HepG2 (cell line): Measurements from ENCODE around the gene FBXO5. TPM values are rescaled to one million over a fixed set of nuclear protein-coding genes. Genes with fewer than 3 reads are reported as not detected.

Experiments
- ATAC-seq: fragments of 200-7000 bp; cut with Tn5 transposase; 3 replicates; pipeline ENCODE4 v1.9.1; 2020; ENCODE audit warnings: mild to moderate bottlenecking, moderate library complexity
- BruUV-seq: library from RNA; stranded (reverse); fragments of 400-500 nt; replicated peaks from 2 replicates; lab custom pipeline; 2021; lab: Mats Ljungman, UMichigan
- CTCF ChIA-PET: fragments of 300-600 bp; formaldehyde crosslinking; extraction: SDS; loops from one replicate; lab custom pipeline; 2021; ENCODE audit warnings: low total read pairs, inconsistent platforms, low intra/inter-chr PET ratio; lab: Yijun Ruan, JAX
- POLR2A ChIA-PET: fragments of 350-600 bp; sonication (Branson Sonifier 250); formaldehyde crosslinking; loops from one replicate; lab custom pipeline; 2020; ENCODE audit warnings: antibody characterized with exemption, inconsistent platforms; lab: Yijun Ruan, JAX
- DNase-seq: peaks from one replicate; pipeline ENCODE4 v3.0.0-alpha.2; 2015; ENCODE audit warnings: low spot score
- FAIRE-seq: peaks from 3 replicates; lab custom pipeline; 2011; peaks lifted over from hg19 to GRCh38; lab: Jason Lieb, UNC
- H2AFZ ChIP-seq: one replicate; pipeline ENCODE4 v1.6.1; 2011; ENCODE audit warnings: low read length, inconsistent platforms
- H3K27ac ChIP-seq: fragments of 300-600 bp; 3 replicates; pipeline ENCODE4 v1.8.0; 2011; ENCODE audit warnings: mixed run types, mild to moderate bottlenecking, mixed read lengths, low read length, inconsistent platforms; ENCODE audit not compliant: insufficient read depth; ENCODE audit errors: extremely low read length
- H3K27me3 ChIP-seq, 2 experiments: fragments of 200-600 bp in 1 of 2; 2 replicates in 1 of 2; 3 replicates in 1 of 2; pipeline versions ENCODE4 v1.6.0 to v1.8.0; 2011; ENCODE audit warnings: low read length in 2 of 2, mild to moderate bottlenecking in 2 of 2, moderate library complexity in 2 of 2, inconsistent platforms in 1 of 2; ENCODE audit not compliant: insufficient read depth in 2 of 2, control insufficient read depth in 1 of 2
- H3K36me3 ChIP-seq, 2 experiments: fragments of 200-600 bp in 1 of 2; replicated peaks in 1 of 2; 2 replicates in 1 of 2; 3 replicates in 1 of 2; pipeline versions ENCODE4 v1.5.1 to v1.8.0; 2011; ENCODE audit warnings: low read length in 2 of 2, inconsistent platforms in 1 of 2; ENCODE audit not compliant: insufficient read depth in 2 of 2, control insufficient read depth in 1 of 2
- H3K4me1 ChIP-seq: 2 replicates; pipeline ENCODE4 v1.5.1; 2012; ENCODE audit warnings: low read length, inconsistent platforms; ENCODE audit not compliant: insufficient read depth
- H3K4me2 ChIP-seq: 2 replicates; pipeline ENCODE4 v1.6.0; 2011; ENCODE audit warnings: low read depth, low read length, inconsistent platforms
- H3K4me3 ChIP-seq, 3 experiments: fragments of 200-600 bp in 1 of 3; sonication (generic), shearing (Covaris generic) in 1 of 3; replicated peaks in 1 of 3; 2 replicates each; pipeline ENCODE4 v1.5.1; 2011 to 2016; ENCODE audit warnings: low read length in 3 of 3, inconsistent platforms in 2 of 3, low read depth in 2 of 3, mild to moderate bottlenecking in 2 of 3, control low read depth in 1 of 3, mixed read lengths in 1 of 3; ENCODE audit not compliant: insufficient read depth in 1 of 3
- H3K79me2 ChIP-seq: one replicate; pipeline ENCODE4 v1.6.1; 2011; ENCODE audit warnings: low read length, inconsistent platforms; ENCODE audit not compliant: insufficient read depth
- H3K9ac ChIP-seq: 2 replicates; pipeline ENCODE4 v1.6.0; 2011; ENCODE audit warnings: mild to moderate bottlenecking, low read depth, low read length, inconsistent platforms; ENCODE audit not compliant: insufficient read depth
- H3K9me3 ChIP-seq: 2 replicates; pipeline ENCODE4 v1.5.1; 2012; ENCODE audit warnings: mild to moderate bottlenecking, low read length
- H4K20me1 ChIP-seq: 2 replicates; pipeline ENCODE4 v1.6.0; 2011; ENCODE audit warnings: inconsistent platforms, mild to moderate bottlenecking, low read length, moderate library complexity; ENCODE audit not compliant: insufficient read depth
- DR1 ChIP-seq: sonication (generic); formaldehyde crosslinking; IDR thresholded peaks from 2 replicates; pipeline ENCODE4 v1.8.0; 2021; ENCODE audit warnings: mild to moderate bottlenecking, missing genetic modification reagents, inconsistent platforms
- DZIP1 ChIP-seq: sonication (generic); formaldehyde crosslinking; IDR thresholded peaks from 2 replicates; pipeline ENCODE4 v1.5.0; 2020; ENCODE audit warnings: mild to moderate bottlenecking, missing genetic modification reagents
- FOSL1 ChIP-seq: sonication (generic); formaldehyde crosslinking; IDR thresholded peaks from 2 replicates; pipeline ENCODE4 v1.9.0; 2021; ENCODE audit warnings: missing genetic modification reagents, borderline replicate concordance
- FUBP1 ChIP-seq: sonication (generic); formaldehyde crosslinking; IDR thresholded peaks from 2 replicates; pipeline ENCODE4 v1.5.1; 2020; ENCODE audit warnings: missing genetic modification reagents, mild to moderate bottlenecking, borderline replicate concordance
- HINFP ChIP-seq: sonication (generic); formaldehyde crosslinking; IDR thresholded peaks from 2 replicates; pipeline ENCODE4 v1.4.0; 2020; ENCODE audit warnings: low read depth, mild to moderate bottlenecking, missing genetic modification reagents
- KDM5A ChIP-seq: fragments of 200-600 bp; sonication (generic); IDR thresholded peaks from 2 replicates; pipeline ENCODE4 v1.7.0; 2018; ENCODE audit warnings: antibody characterized with exemption, mild to moderate bottlenecking, low read length, borderline replicate concordance
- MIXL1 ChIP-seq: IDR thresholded peaks from 2 replicates; pipeline ENCODE4 v1.6.1; 2016
- MXD4 ChIP-seq: IDR thresholded peaks from 2 replicates; pipeline ENCODE4 v1.6.1; 2016; ENCODE audit warnings: mild to moderate bottlenecking, missing biosample characterization, missing genetic modification reagents
- NFE2L2 ChIP-seq: fragments of 150-350 bp; IDR thresholded peaks from 2 replicates; pipeline ENCODE4 v1.6.1; 2014; ENCODE audit warnings: low read length
- POLR2AphosphoS5 ChIP-seq: IDR thresholded peaks from 2 replicates; pipeline ENCODE4 v1.6.1; 2012; ENCODE audit warnings: low read depth, low read length
- RCOR2 ChIP-seq: IDR thresholded peaks from 2 replicates; pipeline ENCODE4 v1.6.1; 2016; ENCODE audit warnings: missing biosample characterization, missing genetic modification reagents
- SOX13 ChIP-seq, 3 experiments: fragments of 450-650 bp in 1 of 3; sonication (generic) in 1 of 3; formaldehyde crosslinking in 1 of 3; IDR thresholded peaks in 2 of 3; conservative IDR thresholded peaks in 1 of 3; 2 replicates each; pipeline versions ENCODE4 v1.5.0 to v1.6.1; 2016 to 2020; ENCODE audit warnings: antibody characterized with exemption in 1 of 3, mild to moderate bottlenecking in 1 of 3, missing compliant biosample characterization in 1 of 3, missing genetic modification reagents in 1 of 3, moderate library complexity in 1 of 3
- YEATS2 ChIP-seq: sonication (generic); formaldehyde crosslinking; IDR thresholded peaks from 2 replicates; pipeline ENCODE4 v1.4.0; 2020; ENCODE audit warnings: missing genetic modification reagents, borderline replicate concordance
- ZFP90 ChIP-seq: sonication (generic); formaldehyde crosslinking; IDR thresholded peaks from 2 replicates; pipeline ENCODE4 v1.8.0; 2022; ENCODE audit warnings: missing genetic modification reagents, mild to moderate bottlenecking, inconsistent platforms, borderline replicate concordance
- ZKSCAN1 ChIP-seq: fragments of 150-350 bp; IDR thresholded peaks from 2 replicates; pipeline ENCODE4 v1.6.1; 2014; ENCODE audit warnings: low read length
- ZKSCAN8 ChIP-seq: IDR thresholded peaks from 2 replicates; pipeline ENCODE4 v1.6.1; 2016; ENCODE audit warnings: borderline replicate concordance, missing genetic modification reagents, missing compliant biosample characterization
- ZNF260 ChIP-seq: sonication (generic); formaldehyde crosslinking; IDR thresholded peaks from 2 replicates; pipeline ENCODE4 v1.4.0; 2020; ENCODE audit warnings: missing genetic modification reagents, low read depth, mild to moderate bottlenecking, borderline replicate concordance
- ZNF616 ChIP-seq: sonication (generic); formaldehyde crosslinking; IDR thresholded peaks from 2 replicates; pipeline ENCODE4 v1.5.0; 2020; ENCODE audit warnings: low read depth, mild to moderate bottlenecking, missing genetic modification reagents
- WGBS: methylation state at CpG from one replicate; pipeline ENCODE4 v1.1.6; 2017; ENCODE audit warnings: low lambda C conversion rate; 5-methylcytosine and 5-hydroxymethylcytosine counted together
- in situ Hi-C: cut with HindIII; loops from 2 replicates; pipeline ENCODE4 v1.10.0; 2017; ENCODE audit warnings: low pct_unique_long_range_greater_than_20kb; ENCODE audit not compliant: extremely low pct_ligation_motif_present
- intact Hi-C: fragments of 100-400 bp; cut with micrococcal nuclease; formaldehyde crosslinking; loops from one replicate; pipeline ENCODE4 v1.10.0; 2022; ENCODE audit not compliant: unreplicated experiment
- polyA plus RNA-seq, 8 experiments: library from polyadenylated mRNA; depleted of rRNA in 3 of 8; stranded (reverse) in 7 of 8; unstranded in 1 of 8; fragments of >200 nt; fragmentation: Illumina TruSeq in 4 of 8; extraction: Trizol in 4 of 8; gene quantifications; 2 replicates each; pipeline versions ENCODE4 v1.2.1 to v1.2.3, GENCODE V29; 2011 to 2016; ENCODE audit warnings: low read depth in 4 of 8, missing spikeins in 1 of 8, mixed read lengths in 1 of 8; ENCODE audit not compliant: insufficient read depth in 1 of 8
- total RNA-seq, 5 experiments: library from RNA; depleted of rRNA; stranded (reverse); fragments of >200 nt; fragmentation: Illumina TruSeq; extraction: Trizol; gene quantifications; 2 replicates each; pipeline ENCODE4 v1.2.3, GENCODE V29; 2016; ENCODE audit warnings: low read depth in 1 of 5

FBXO5 gene
- total and polyA plus RNA-seq, 2 of the 13 experiments (the other 11 are each of a cell fraction or from before 2014, with no cell fraction given) = 15.8 to 41.5 TPM

- no peaks in the 10 kb centered on the region for H3K79me2 ChIP-seq
- DNase-seq (peak; percentile 75), ATAC-seq (peak; percentile 99), FAIRE-seq (peak; percentile 83)
- H3K4me3 ChIP-seq = no peak overlapping the region
- no peaks in the 10 kb centered on the region for H3K9me3 ChIP-seq
- H3K36me3 ChIP-seq = no peaks in the 10 kb centered on the region
- ChIA-PET CTCF (interaction anchor here (1.4 to 2.2 kb wide), 2 partner anchors 70 to 160 kb away, joined by 8 to 13 read pairs; no protein-coding TSS in a partner anchor), POLR2A (no interaction called here)
- H3K4me2 ChIP-seq = no peak overlapping the region
- WGBS = 2% methylated on average over 6 of the region's 6 CpGs
- BruUV-seq = no TSS peak
- no peaks in the 10 kb centered on the region for H4K20me1 ChIP-seq
- H3K9ac ChIP-seq = no peak overlapping the region
- in situ Hi-C loops (loop anchor here (10.0 kb wide), 1 partner anchor 159 kb away; no protein-coding TSS in a partner anchor), intact Hi-C loops (loop anchor here (1.0 to 5.0 kb wide), 6 partner anchors 21 to 272 kb away; partner anchors contain the start of gene VIP)
- H3K4me1 ChIP-seq = peaks cover 8% of the 10 kb centered on the region
- peak overlapping the region; percentile 50 for H2AFZ ChIP-seq
- no peak overlapping the region for H3K27ac ChIP-seq
- H3K27me3 ChIP-seq = peaks cover 0 to 7% of the 10 kb centered on the region in 2 experiments; a peak in 1 of 5 replicates
- TF ChIP-seq POLR2AphosphoS5 (no peak), MIXL1 (0 out of 2 replicates have a peak, but pooled peaks have one; percentile 39), SOX13 (IDR thresholded peaks at IDR 0.05) (no peak), SOX13 (CRISPR knock-in tag; conservative IDR thresholded peaks at IDR 0.05 in 1 of 2, IDR thresholded peaks at IDR 0.05 in 1 of 2) (no peak), ZNF260 (CRISPR knock-in tag) (no peak), RCOR2 (CRISPR knock-in tag) (no peak), HINFP (CRISPR knock-in tag) (no peak), MXD4 (CRISPR knock-in tag) (no peak), NFE2L2 (no peak), DR1 (no peak), DZIP1 (CRISPR knock-in tag) (no peak), FUBP1 (CRISPR knock-in tag) (no peak), ZKSCAN1 (no peak), FOSL1 (CRISPR knock-in tag) (no peak), ZFP90 (CRISPR knock-in tag) (no peak), YEATS2 (no peak), KDM5A (no peak), ZNF616 (no peak), ZKSCAN8 (CRISPR knock-in tag) (0 out of 2 replicates have a peak, but pooled peaks have one; percentile 30)
These were observed 41.3 kb upstream of the FBXO5 start for GRCh38 chr6:153023977-153024708.
